Urinary bladder (tissue), 4 donors: ENCODE measurements around the gene ADAMTS19. TPM values are rescaled to one million over a fixed set of nuclear protein-coding genes. Genes with fewer than 3 reads are reported as not detected.

Source experiments
- DNase-seq: peaks from one replicate; pipeline ENCODE4 v3.0.0-alpha.2; 2015; ENCODE audit errors: extremely low spot score
- H3K27ac ChIP-seq: one replicate; pipeline ENCODE4 v1.5.1; 2013; ENCODE audit warnings: low read depth, mild to moderate bottlenecking, moderate library complexity
- H3K36me3 ChIP-seq: one replicate; pipeline ENCODE4 v1.6.1; 2013; ENCODE audit warnings: mild to moderate bottlenecking, moderate library complexity; ENCODE audit not compliant: insufficient read depth
- H3K4me1 ChIP-seq: one replicate; pipeline ENCODE4 v1.6.1; 2013; ENCODE audit warnings: mild to moderate bottlenecking, moderate library complexity; ENCODE audit not compliant: insufficient read depth
- H3K4me3 ChIP-seq: one replicate; pipeline ENCODE4 v1.5.1; 2013; ENCODE audit warnings: low read depth, low read length
- WGBS: extraction: QIAGEN DNeasy Blood & Tissue Kit; methylation state at CpG from one replicate; pipeline ENCODE4 v1.1.7; 2013; 5-methylcytosine and 5-hydroxymethylcytosine counted together
- polyA plus RNA-seq: library from polyadenylated mRNA; stranded (reverse); fragments of 200-250 nt; gene quantifications from one replicate; pipeline ENCODE4 v1.2.3, GENCODE V29; 2013
- total RNA-seq: library from RNA; depleted of rRNA; stranded (reverse); fragments of >200 nt; gene quantifications from one replicate; pipeline ENCODE4 v1.2.3, GENCODE V29; 2014
- donor health status: healthy with polysubstance abuse.
- donor health status: healthy.

Gene ADAMTS19
- total and polyA plus RNA-seq, 2 donors: 1.7 to 107 TPM

GRCh38 chr5:129760636-129761325 lies 300.7 kb downstream of the ADAMTS19 start:
- no peak for DNase-seq
- H3K36me3 ChIP-seq: no peaks in the 10 kb centered on the region
- 79% methylated on average over 1 of the region's 1 CpG for WGBS
- no peaks in the 10 kb centered on the region for H3K4me1 ChIP-seq
- no peak overlapping the region for H3K4me3 ChIP-seq
- no peak overlapping the region for H3K27ac ChIP-seq

- Histone ChIP-seq H3K4me1 (no peaks in the 10 kb centered on the region), H3K36me3 (no peaks in the 10 kb centered on the region), H3K27ac (no peak overlapping the region), H3K4me3 (no peak overlapping the region)
- no peak for DNase-seq
- 94% methylated on average over 1 of the region's 1 CpG for WGBS
Measured at GRCh38 chr5:129763651-129764050, 303.6 kb downstream of the ADAMTS19 start.

GRCh38 chr5:129766798-129767197 lies 306.7 kb downstream of the ADAMTS19 start:
- no peak overlapping the region for H3K27ac ChIP-seq
- no peaks in the 10 kb centered on the region for H3K36me3 ChIP-seq
- H3K4me1 ChIP-seq: no peaks in the 10 kb centered on the region
- H3K4me3 ChIP-seq: no peak overlapping the region
- DNase-seq: no peak
- WGBS: 92% methylated on average over 2 of the region's 2 CpGs

- 0% methylated on average over 3 of the region's 3 CpGs for WGBS
- Histone ChIP-seq H3K27ac (no peak overlapping the region), H3K4me3 (no peak overlapping the region), H3K4me1 (no peaks in the 10 kb centered on the region), H3K36me3 (no peaks in the 10 kb centered on the region)
- peak; percentile 85 for DNase-seq
Measured at GRCh38 chr5:129767927-129768380, 307.9 kb downstream of the ADAMTS19 start.

GRCh38 chr5:129768735-129769134 lies 308.6 kb downstream of the ADAMTS19 start:
- no peak for DNase-seq
- H3K4me3 ChIP-seq: no peak overlapping the region
- 69% methylated on average over 6 of the region's 6 CpGs for WGBS
- no peaks in the 10 kb centered on the region for H3K36me3 ChIP-seq
- H3K27ac ChIP-seq: no peak overlapping the region
- H3K4me1 ChIP-seq: no peaks in the 10 kb centered on the region

GRCh38 chr5:129770024-129770820 lies 310.1 kb downstream of the ADAMTS19 start:
- 61% methylated on average over 5 of the region's 5 CpGs for WGBS
- peak; percentile 32 for DNase-seq
- H3K27ac ChIP-seq: no peak overlapping the region
- no peaks in the 10 kb centered on the region for H3K36me3 ChIP-seq
- H3K4me1 ChIP-seq: no peaks in the 10 kb centered on the region
- no peak overlapping the region for H3K4me3 ChIP-seq

- 50% methylated on average over 9 of the region's 9 CpGs for WGBS
- Histone ChIP-seq H3K4me3 (no peak overlapping the region), H3K27ac (no peak overlapping the region), H3K4me1 (no peaks in the 10 kb centered on the region), H3K36me3 (no peaks in the 10 kb centered on the region)
- peak; percentile 37 for DNase-seq
Measured at GRCh38 chr5:129771058-129771838, 311.1 kb downstream of the ADAMTS19 start.

GRCh38 chr5:129773376-129773775 lies 313.3 kb downstream of the ADAMTS19 start:
- Histone ChIP-seq H3K36me3 (no peaks in the 10 kb centered on the region), H3K4me1 (no peaks in the 10 kb centered on the region), H3K27ac (no peak overlapping the region), H3K4me3 (no peak overlapping the region)
- no peak for DNase-seq
- 66% methylated on average over 5 of the region's 5 CpGs for WGBS

- 58% methylated on average over 2 of the region's 2 CpGs for WGBS
- Histone ChIP-seq H3K27ac (no peak overlapping the region), H3K4me3 (no peak overlapping the region), H3K4me1 (no peaks in the 10 kb centered on the region), H3K36me3 (no peaks in the 10 kb centered on the region)
- DNase-seq: no peak
Measured at GRCh38 chr5:129781594-129781993, 321.5 kb downstream of the ADAMTS19 start.
